HCT116 (cell line): ENCODE measurements around the gene STK4. TPM values are rescaled to one million over a fixed set of nuclear protein-coding genes. Genes with fewer than 3 reads are reported as not detected.

Experiments
- ATAC-seq: fragments of 200-7000 bp; cut with Tn5 transposase; 2 replicates; pipeline ENCODE4 v1.9.1; 2020; ENCODE audit warnings: mild to moderate bottlenecking, moderate library complexity
- BruUV-seq: library from RNA; stranded (reverse); fragments of 400-500 nt; replicated peaks from 2 replicates; lab custom pipeline; 2021; lab: Mats Ljungman, UMichigan
- CTCF ChIA-PET: fragments of 300-600 bp; sonication (Branson Sonifier 250); formaldehyde crosslinking; loops from one replicate; lab custom pipeline; 2021; ENCODE audit warnings: antibody characterized with exemption; lab: Charles Lee
- POLR2A ChIA-PET: fragments of 300-600, 350-600 bp; sonication (Branson Sonifier 250); formaldehyde crosslinking; loops from one replicate; lab custom pipeline; 2021; ENCODE audit warnings: antibody characterized with exemption; lab: Charles Lee
- RAD21 ChIA-PET, 2 experiments: fragments of 300-600 bp; sonication (Branson Sonifier 250); formaldehyde crosslinking; loops; one replicate each; lab custom pipeline; 2023; ENCODE audit warnings: low total read pairs in 2 of 2; ENCODE audit not compliant: uncharacterized antibody in 2 of 2, unreplicated experiment in 2 of 2, low non-redundant PET in 1 of 2; lab: Charles Lee
- DNase-seq: peaks from one replicate; pipeline ENCODE4 v3.0.0-alpha.2; 2010; ENCODE audit warnings: low read depth, low spot score
- H2AFZ ChIP-seq: fragments of 200-600 bp; shearing (Covaris generic), sonication (generic); 2 replicates; pipeline ENCODE4 v1.6.1; 2017; ENCODE audit warnings: low read depth, mixed run types, mixed read lengths, antibody characterized with exemption, low read length; ENCODE audit not compliant: poor library complexity, severe bottlenecking
- H3K27ac ChIP-seq: 2 replicates; pipeline ENCODE4 v1.5.1; 2012; ENCODE audit warnings: low read depth, low read length
- H3K27me3 ChIP-seq: fragments of 200-600 bp; sonication (generic); 2 replicates; pipeline ENCODE4 v1.6.1; 2016; ENCODE audit warnings: mixed run types, low read length, mixed read lengths; ENCODE audit not compliant: insufficient read depth
- H3K36me3 ChIP-seq, 2 experiments: fragments of 200-500 bp in 1 of 2; fragments of 200-600 bp in 1 of 2; sonication (Bioruptor generic) in 1 of 2; sonication (generic) in 1 of 2; 2 replicates each; pipeline versions ENCODE4 v1.5.1 to v1.6.1; 2014 to 2016; ENCODE audit warnings: low read length in 2 of 2, inconsistent platforms in 1 of 2, mixed read lengths in 1 of 2, mixed run types in 1 of 2; ENCODE audit not compliant: insufficient read depth in 2 of 2, control insufficient read depth in 1 of 2
- H3K4me1 ChIP-seq, 2 experiments: fragments of 200-600 bp in 1 of 2; sonication (generic) in 1 of 2; 2 replicates each; pipeline versions ENCODE4 v1.5.1 to v1.6.1; 2012 to 2017; ENCODE audit warnings: low read length in 2 of 2, inconsistent platforms in 1 of 2, mild to moderate bottlenecking in 1 of 2, mixed read lengths in 1 of 2, mixed run types in 1 of 2, moderate library complexity in 1 of 2; ENCODE audit not compliant: insufficient read depth in 2 of 2, control insufficient read depth in 1 of 2
- H3K4me2 ChIP-seq: fragments of 200-600 bp; sonication (generic); 2 replicates; pipeline ENCODE4 v1.6.1; 2017; ENCODE audit warnings: mixed run types, low read length, mixed read lengths
- H3K4me3 ChIP-seq, 2 experiments: fragments of 200-600 bp in 1 of 2; sonication (generic) in 1 of 2; replicated peaks in 1 of 2; 2 replicates each; pipeline ENCODE4 v1.5.1; 2011 to 2016; ENCODE audit warnings: low read length in 2 of 2, control low read depth in 1 of 2, low read depth in 1 of 2, mild to moderate bottlenecking in 1 of 2, mixed read lengths in 1 of 2, mixed run types in 1 of 2
- H3K79me2 ChIP-seq: fragments of 200-600 bp; sonication (generic); 2 replicates; pipeline ENCODE4 v1.6.1; 2017; ENCODE audit warnings: mild to moderate bottlenecking, mixed run types, low read length, moderate library complexity, mixed read lengths; ENCODE audit not compliant: insufficient read depth
- H3K9ac ChIP-seq: fragments of 200-600 bp; sonication (generic); 2 replicates; pipeline ENCODE4 v1.6.1; 2016; ENCODE audit warnings: low read length, mixed read lengths
- H3K9me2 ChIP-seq: fragments of 200-600 bp; sonication (generic), shearing (Covaris generic); 2 replicates; pipeline ENCODE4 v1.6.1; 2017; ENCODE audit warnings: mixed run types, mild to moderate bottlenecking, moderate library complexity; ENCODE audit not compliant: insufficient read depth
- H3K9me3 ChIP-seq, 2 experiments: fragments of 200-500 bp in 1 of 2; fragments of 200-600 bp in 1 of 2; sonication (Bioruptor generic) in 1 of 2; sonication (generic) in 1 of 2; 2 replicates each; pipeline ENCODE4 v1.6.1; 2014 to 2017; ENCODE audit warnings: low read length in 2 of 2, mixed read lengths in 2 of 2, inconsistent platforms in 1 of 2, low read depth in 1 of 2, mild to moderate bottlenecking in 1 of 2, mixed run types in 1 of 2, moderate library complexity in 1 of 2; ENCODE audit not compliant: control insufficient read depth in 1 of 2, insufficient read depth in 1 of 2
- H4K20me1 ChIP-seq: fragments of 200-600 bp; sonication (generic), shearing (Covaris generic); 2 replicates; pipeline ENCODE4 v1.6.1; 2017; ENCODE audit warnings: mixed run types, mild to moderate bottlenecking, moderate library complexity; ENCODE audit not compliant: insufficient read depth
- ATF3 ChIP-seq: IDR thresholded peaks from 2 replicates; pipeline ENCODE4 v1.6.1; 2012
- CEBPB ChIP-seq: IDR thresholded peaks from 2 replicates; pipeline ENCODE4 v1.6.1; 2012; ENCODE audit warnings: low read depth
- CTCF ChIP-seq, 3 experiments: fragments of 200-600 bp in 1 of 3; sonication (generic) in 1 of 3; IDR thresholded peaks in 2 of 3; conservative IDR thresholded peaks in 1 of 3; 2 replicates each; pipeline ENCODE4 v1.5.1; 2012 to 2017; ENCODE audit warnings: low read depth in 2 of 3, low read length in 2 of 3, antibody characterized with exemption in 1 of 3, borderline replicate concordance in 1 of 3, control low read depth in 1 of 3, mild to moderate bottlenecking in 1 of 3, mixed read lengths in 1 of 3, mixed run types in 1 of 3, moderate library complexity in 1 of 3; ENCODE audit not compliant: insufficient read depth in 1 of 3
- EGR1 ChIP-seq: IDR thresholded peaks from 2 replicates; pipeline ENCODE4 v1.6.1; 2012; ENCODE audit warnings: low read depth
- ELF1 ChIP-seq: IDR thresholded peaks from 2 replicates; pipeline ENCODE4 v1.6.1; 2012; ENCODE audit warnings: low read depth, borderline replicate concordance
- EZH2phosphoT487 ChIP-seq: fragments of 200-600 bp; IDR thresholded peaks from 2 replicates; pipeline ENCODE4 v1.6.1; 2018; ENCODE audit warnings: antibody characterized with exemption, borderline replicate concordance
- FOSL1 ChIP-seq: IDR thresholded peaks from 2 replicates; pipeline ENCODE4 v1.6.1; 2012; ENCODE audit warnings: low read depth
- POLR2A ChIP-seq: IDR thresholded peaks from 2 replicates; pipeline ENCODE4 v1.7.0; 2011; ENCODE audit warnings: borderline replicate concordance; ENCODE audit not compliant: insufficient read depth, insufficient read length; ENCODE audit errors: extremely low read depth
- POLR2AphosphoS5 ChIP-seq: IDR thresholded peaks from 2 replicates; pipeline ENCODE4 v1.6.1; 2011; ENCODE audit warnings: mild to moderate bottlenecking, low read depth, low read length, moderate library complexity
- RAD21 ChIP-seq: IDR thresholded peaks from 2 replicates; pipeline ENCODE4 v1.6.1; 2012; ENCODE audit warnings: low read depth, mild to moderate bottlenecking
- SRF ChIP-seq: IDR thresholded peaks from 2 replicates; pipeline ENCODE4 v1.6.1; 2012; ENCODE audit warnings: low read depth
- TCF7L2 ChIP-seq: IDR thresholded peaks from 2 replicates; pipeline ENCODE4 v1.7.0; 2011; ENCODE audit warnings: borderline replicate concordance, inconsistent platforms; ENCODE audit not compliant: insufficient read depth, insufficient read length; ENCODE audit errors: extremely low read depth
- YY1 ChIP-seq: IDR thresholded peaks from 2 replicates; pipeline ENCODE4 v1.6.1; 2011; ENCODE audit warnings: low read length, low read depth, moderate library complexity, mild to moderate bottlenecking; ENCODE audit not compliant: insufficient replicate concordance; ENCODE audit errors: extremely low read depth
- ZBTB33 ChIP-seq: IDR thresholded peaks from 2 replicates; pipeline ENCODE4 v1.6.1; 2011; ENCODE audit warnings: mild to moderate bottlenecking, low read length, moderate library complexity; ENCODE audit not compliant: insufficient replicate concordance; ENCODE audit errors: extremely low read depth
- ZFX ChIP-seq: fragments of 450-650 bp; IDR thresholded peaks from 2 replicates; pipeline ENCODE4 v1.6.1; 2017
- ZNF274 ChIP-seq: fragments of 200-500 bp; sonication (Bioruptor generic); IDR thresholded peaks from 2 replicates; pipeline ENCODE4 v1.6.1; 2014; ENCODE audit warnings: mild to moderate bottlenecking, low read depth, low read length, inconsistent platforms
- intact Hi-C: fragments of 100-400 bp; cut with micrococcal nuclease; formaldehyde crosslinking; loops from 2 replicates; pipeline ENCODE4 v1.10.0; 2022
- total RNA-seq: library from RNA; stranded (reverse); gene quantifications from one replicate; pipeline ENCODE4 v1.2.1, GENCODE V29; 2021; ENCODE audit not compliant: unreplicated experiment
- TF ChIP-seq, protein P1 (sequence below): IDR thresholded peaks from 2 replicates; pipeline ENCODE4 v1.6.1; 2012; ENCODE audit warnings: low read depth

STK4 gene
- total RNA-seq, 1 experiment from 2014 or later: 45.4 TPM

DNA sequence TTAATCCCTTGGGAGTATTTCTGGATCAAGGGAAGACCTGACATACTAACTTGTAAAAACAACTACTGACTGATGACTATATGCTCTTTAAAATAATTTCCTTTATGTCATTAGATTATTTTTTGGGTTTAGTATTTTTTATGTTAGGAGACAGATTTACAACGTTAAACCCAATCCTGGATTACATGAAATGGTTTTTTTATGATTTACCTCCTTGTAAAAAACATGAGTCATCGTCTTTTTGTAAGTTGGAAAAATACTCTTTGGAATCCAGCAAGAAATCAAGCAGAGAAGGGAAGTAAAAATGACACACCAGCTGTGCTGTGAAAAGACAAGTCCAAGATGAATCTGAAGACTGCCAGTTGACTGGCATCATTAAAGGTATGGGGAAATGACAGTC, 6.7 kb downstream of the STK4 start:
- ChIA-PET POLR2A (no interaction called here), CTCF (no interaction called here)

More for the DNA sequence above, 6.7 kb downstream of the STK4 start:
- Histone ChIP-seq H3K9me2 (no peaks in the 10 kb centered on the region), H3K9ac (no peak overlapping the region), H3K9me3 (no peaks in the 10 kb centered on the region), H4K20me1 (peaks cover 4% of the 10 kb centered on the region; the same call in 1 of the 2 replicates), H3K79me2 (peaks cover 35% of the 10 kb centered on the region), H3K4me2 (no peak overlapping the region), H3K27ac (no peak overlapping the region), H3K4me1 (no peaks in the 10 kb centered on the region), H2AFZ (no peak overlapping the region), H3K4me3 (no peak overlapping the region), H3K36me3 (peaks cover 31 to 33% of the 10 kb centered on the region in 2 experiments), H3K27me3 (no peaks in the 10 kb centered on the region)
- DNase-seq (no peak), ATAC-seq (no peak)
- no TSS peak for BruUV-seq
- intact Hi-C loops: no loop called here
- RAD21 ChIA-PET: no interaction called here
- TF ChIP-seq EZH2phosphoT487: no peak
- TF ChIP-seq POLR2A: no peak
- no peak for TF ChIP-seq SRF
- TF ChIP-seq FOSL1: no peak
- TF ChIP-seq TCF7L2: no peak
- TF ChIP-seq ATF3: no peak
- TF ChIP-seq ZBTB33: no peak
- TF ChIP-seq CTCF (IDR thresholded peaks at IDR 0.05 in 2 of 3, conservative IDR thresholded peaks at IDR 0.05 in 1 of 3; ENCODE audit: borderline replicate concordance in 1 of 3, insufficient read depth in 1 of 3, low read depth in 2 of 3, low read length in 2 of 3): no peak
- TF ChIP-seq POLR2AphosphoS5: no peak
- TF ChIP-seq EGR1: no peak
- TF ChIP-seq ELF1: no peak
- TF ChIP-seq ZFX: no peak
- TF ChIP-seq, protein P1, sequence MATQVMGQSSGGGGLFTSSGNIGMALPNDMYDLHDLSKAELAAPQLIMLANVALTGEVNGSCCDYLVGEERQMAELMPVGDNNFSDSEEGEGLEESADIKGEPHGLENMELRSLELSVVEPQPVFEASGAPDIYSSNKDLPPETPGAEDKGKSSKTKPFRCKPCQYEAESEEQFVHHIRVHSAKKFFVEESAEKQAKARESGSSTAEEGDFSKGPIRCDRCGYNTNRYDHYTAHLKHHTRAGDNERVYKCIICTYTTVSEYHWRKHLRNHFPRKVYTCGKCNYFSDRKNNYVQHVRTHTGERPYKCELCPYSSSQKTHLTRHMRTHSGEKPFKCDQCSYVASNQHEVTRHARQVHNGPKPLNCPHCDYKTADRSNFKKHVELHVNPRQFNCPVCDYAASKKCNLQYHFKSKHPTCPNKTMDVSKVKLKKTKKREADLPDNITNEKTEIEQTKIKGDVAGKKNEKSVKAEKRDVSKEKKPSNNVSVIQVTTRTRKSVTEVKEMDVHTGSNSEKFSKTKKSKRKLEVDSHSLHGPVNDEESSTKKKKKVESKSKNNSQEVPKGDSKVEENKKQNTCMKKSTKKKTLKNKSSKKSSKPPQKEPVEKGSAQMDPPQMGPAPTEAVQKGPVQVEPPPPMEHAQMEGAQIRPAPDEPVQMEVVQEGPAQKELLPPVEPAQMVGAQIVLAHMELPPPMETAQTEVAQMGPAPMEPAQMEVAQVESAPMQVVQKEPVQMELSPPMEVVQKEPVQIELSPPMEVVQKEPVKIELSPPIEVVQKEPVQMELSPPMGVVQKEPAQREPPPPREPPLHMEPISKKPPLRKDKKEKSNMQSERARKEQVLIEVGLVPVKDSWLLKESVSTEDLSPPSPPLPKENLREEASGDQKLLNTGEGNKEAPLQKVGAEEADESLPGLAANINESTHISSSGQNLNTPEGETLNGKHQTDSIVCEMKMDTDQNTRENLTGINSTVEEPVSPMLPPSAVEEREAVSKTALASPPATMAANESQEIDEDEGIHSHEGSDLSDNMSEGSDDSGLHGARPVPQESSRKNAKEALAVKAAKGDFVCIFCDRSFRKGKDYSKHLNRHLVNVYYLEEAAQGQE: no peak
- no peak for TF ChIP-seq RAD21
- no peak for TF ChIP-seq CEBPB
- TF ChIP-seq ZNF274: no peak
- TF ChIP-seq YY1: no peak
